HK-2 (cell line): ENCODE results near the gene KIF12.

Source experiments
- DNase-seq: peaks from one replicate; pipeline ENCODE4 v3.0.0-alpha.2; 2018; ENCODE audit not compliant: unreplicated experiment

KIF12 gene

DNA sequence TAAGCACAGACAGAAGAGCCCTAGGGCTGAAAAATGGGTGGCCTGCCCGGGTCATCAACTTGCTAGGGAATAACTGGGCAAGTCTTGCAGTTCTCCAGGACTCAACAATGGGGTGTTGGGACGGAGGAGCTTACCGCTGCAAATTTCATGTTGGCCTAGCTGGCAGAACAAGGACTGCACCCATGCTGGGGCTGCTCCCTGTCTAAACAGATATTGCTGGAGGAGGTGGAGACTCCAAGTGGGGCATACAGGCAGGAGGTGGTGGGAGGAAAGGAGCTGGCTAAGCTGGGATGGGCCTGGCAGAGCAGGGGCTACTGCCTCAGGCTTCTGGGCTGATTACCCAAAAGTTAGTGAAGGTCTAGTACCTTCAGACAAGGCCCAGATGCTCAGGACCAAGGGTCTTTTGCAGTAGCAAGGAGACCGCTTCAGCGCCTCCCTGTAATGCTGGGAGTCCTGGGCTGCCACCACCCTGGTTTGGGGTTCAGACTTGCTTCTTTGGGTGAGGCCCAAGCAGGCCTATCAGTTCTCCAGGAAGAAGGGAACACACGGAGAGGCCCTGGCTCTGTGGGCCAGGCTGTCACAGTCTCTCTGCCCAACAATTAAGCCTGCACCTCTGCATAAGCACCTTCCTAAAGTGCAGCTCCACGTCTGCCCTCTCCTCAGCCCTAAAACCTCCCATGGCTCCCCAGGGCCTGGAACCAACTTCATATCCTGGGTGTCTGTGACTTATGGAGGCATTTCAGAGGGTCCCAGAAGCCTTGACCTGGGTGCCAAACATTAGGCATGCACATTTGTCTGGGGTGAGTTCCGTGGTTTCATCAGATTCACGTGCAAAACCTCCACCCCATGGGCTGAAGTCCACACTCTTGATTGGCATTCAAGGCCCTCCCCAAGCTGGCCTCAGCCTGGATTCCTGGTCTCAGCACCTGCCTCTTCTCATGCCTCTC lies 24.2 kb upstream of the KIF12 start:
- no peak for DNase-seq

DNA sequence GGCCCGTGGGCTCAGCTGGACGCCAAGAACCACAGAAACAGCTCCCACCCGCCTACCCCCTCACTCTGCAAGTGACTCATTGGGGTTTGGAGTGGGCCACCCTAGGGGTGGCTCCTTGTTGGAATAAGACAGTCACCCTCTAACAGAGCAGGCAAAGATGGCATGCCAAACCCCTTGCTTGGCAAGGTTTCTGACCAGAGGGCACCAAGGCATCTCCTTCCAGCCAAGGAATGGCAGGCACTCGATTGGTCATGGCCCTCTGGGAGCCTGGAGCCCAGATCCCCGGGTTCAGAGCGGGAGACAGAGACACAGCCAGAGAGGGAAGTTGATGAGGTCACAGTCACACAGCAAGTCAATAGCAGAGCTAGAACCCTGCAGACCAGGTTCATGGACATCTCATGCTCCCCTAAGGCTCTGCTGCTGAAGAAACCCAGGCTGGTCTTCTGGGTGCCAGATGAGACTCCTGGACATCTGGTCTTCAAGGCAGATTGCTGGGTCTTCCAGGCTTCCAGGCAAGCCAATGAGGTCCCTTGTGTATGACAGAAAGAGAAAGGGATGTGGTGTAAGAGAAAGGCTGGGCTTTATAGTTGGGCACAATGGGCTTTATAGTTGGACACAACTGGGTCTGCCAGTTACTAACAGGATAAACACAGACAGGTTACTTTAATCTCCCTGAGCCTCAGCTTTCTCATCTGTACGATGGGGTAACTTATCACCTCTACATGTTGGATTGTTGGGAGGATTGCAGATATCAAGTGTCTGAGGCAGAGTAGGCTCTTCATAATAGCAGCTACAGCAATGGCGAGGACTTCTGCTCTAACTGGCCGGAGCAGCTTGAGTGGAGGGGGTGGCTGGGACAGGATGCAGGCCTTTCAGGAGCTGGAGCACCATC lies 23.3 kb upstream of the KIF12 start:
- DNase-seq = no peak

DNA sequence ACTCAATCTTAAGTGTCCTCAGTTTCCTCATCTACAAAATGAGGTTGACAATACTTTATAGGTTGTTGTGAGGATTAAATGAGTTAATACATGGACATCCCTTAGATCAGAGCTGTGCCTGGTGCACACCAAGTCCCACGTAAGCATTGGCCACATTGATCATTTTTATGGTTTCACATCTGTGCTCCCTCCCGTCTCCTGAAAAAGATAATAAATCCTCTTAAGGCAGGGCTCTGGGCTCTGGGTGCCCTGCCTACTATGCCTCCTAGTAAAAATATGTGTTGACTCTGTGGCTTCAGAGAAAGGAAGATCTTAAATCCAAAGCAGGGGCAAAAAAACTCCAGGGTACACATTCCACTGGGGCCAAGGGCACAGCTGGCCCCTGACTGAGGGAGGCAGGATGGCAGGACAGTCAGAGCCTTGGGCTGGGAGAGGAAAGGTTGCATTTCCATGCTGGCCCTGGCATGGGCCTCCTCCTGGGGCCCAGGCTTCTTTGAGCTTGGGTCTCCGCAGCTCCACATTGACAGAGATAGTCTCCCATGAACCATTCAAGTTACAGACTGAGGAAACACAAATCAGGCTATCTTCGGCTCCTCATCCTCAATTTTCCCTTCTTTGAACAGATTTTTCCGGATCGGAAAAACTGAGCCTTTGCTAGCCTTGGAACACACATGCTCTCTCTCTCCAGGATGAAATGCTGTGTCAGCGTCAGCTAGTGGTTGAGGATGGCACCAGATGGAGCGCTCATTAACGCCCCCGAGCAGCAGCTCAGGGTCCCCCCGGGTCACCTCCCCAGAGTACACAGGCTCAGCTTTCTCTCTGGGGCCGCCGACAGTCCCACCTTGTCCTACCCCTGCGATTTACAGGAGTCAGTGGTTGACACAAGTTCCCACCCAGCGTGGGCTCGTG lies 22.4 kb upstream of the KIF12 start:
- no peak for DNase-seq

DNA sequence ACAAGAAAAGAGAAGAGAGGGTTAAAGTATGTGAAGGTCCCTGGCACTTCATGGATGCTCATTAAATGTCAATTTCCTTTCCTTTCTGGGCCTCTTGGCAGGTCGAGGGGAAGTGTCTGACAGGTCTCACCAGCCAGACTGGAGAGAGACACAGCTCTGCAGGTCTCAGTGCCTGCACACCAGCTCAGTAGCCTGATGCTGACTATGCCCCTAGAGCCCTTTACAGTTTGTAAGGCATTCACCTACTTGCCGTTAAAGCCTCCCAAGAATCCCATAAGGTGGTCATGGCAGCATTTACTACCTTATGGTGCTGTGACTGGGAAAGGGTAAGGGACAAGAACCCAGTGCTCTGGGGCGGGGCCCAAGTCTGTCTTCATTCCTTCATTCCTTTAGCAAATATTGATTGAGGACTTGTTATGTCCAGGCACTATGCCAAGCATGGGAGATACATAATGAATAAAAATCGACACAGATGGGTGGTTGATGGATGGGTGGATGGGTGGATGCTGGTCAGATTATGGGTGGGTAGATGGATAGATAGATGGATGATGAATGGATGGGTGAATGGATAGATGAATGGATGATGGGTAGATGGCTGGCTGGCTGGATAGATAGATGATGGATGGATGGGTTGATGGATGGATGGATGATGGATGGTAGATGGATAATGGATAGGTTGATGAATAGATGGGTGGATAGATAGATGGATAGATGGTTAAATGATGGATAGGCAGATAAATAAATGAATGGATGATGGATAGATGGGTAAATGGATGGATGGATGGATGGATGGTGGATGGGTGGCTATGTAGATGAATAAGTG lies 21.3 kb upstream of the KIF12 start:
- no peak for DNase-seq

DNA sequence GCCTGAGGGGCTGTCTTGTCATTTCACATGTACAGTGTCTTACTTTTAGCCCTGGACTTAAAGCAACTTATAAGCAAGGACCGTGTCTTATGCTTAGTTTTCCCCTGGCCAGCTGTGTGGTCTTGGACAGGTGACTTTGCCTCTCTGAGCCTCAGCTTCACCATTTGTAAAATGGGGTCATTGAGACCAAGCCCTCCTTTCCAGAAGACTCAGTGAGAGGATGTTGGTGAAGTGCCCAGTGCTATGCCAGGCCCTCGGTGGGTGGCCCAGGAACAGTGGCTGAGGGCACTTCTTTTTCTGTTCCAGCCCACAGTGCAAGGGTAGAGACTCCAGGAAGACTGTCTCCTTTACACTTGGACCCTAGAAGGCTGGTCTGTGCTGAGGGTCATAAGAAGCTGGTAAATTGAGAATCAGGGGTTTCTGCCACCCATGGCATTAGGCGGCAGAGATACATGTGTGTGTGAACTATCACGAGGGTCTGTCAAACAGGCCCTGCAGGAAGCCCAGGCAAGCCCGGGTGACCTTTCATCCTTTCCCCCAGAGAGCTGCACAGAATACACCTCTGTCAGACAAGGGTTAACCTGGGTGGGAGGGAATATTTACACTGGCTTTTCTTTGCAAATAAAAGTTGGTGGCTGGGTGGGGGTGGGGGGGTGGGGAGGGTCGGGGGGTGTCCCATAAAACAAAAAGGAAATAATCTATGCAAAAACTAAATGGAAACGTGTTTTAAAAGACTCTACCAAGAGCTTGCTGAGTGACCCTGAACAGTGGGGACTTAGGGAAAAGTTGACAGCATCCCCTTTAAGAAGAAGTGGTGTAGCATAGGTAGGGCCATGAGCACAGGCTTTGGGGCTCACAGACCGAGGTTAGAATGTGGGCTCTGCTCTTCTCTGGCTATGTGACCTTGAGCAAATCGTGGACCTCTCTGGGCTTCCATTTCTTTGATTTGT lies 20.4 kb upstream of the KIF12 start:
- no peak for DNase-seq

DNA sequence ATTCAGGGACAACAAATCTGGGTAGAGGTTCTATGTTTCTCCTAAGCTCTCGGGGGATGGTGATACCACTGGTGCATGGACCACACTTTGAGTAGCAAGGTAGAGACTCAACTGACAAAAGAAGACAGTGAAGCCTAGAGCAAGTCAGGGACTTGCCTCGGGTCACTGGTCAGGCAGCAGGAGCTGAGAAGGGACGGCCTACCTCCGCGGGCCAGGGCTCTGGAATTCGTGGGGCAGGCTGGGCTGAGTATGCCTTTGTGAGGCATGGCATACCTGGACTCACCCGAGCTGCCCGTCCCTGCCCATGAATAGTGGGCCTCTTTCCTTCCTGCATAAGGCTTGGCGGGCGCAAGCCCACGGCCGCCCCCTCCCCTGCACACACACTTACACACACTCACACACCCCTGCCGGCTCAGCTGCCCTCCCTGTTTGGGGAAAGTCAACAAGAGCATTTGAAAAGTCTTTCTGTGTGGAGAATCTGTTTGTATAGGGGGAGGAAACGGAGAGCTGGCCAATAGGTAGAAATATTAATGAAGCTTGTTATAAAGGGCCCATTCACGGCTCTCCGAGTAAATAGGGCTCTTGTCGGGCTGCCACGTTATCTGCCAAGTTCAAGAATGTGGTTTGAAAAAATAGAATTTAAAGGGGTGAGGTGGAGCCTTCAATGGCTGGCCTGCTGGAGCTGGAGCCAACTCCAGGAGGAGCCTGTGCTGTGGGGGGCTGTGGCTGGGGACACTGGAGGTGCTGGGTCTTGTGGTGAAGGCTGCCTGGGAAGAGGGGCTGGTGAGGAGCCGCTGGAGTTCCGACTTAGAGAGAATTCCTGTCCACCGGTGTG lies 19.1 kb upstream of the KIF12 start:
- no peak for DNase-seq

DNA sequence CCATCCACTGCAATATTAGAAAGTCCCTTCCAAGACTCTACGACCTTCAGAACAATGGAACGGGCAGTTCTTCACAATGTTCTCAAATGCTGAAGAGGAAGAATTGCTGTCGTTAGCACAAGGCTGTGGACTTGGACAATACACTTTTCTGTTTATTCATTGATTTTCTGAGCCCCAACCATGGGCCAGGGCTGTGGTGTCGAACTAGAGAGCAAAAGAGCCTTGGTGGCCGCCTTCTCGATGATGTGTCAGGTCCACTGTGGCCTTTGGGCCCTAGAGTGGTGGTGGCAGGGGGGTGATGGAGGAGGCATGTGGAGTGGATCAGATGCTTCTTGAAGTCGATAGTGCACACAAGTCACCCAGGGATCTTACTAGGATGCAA lies 18.5 kb upstream of the KIF12 start:
- DNase-seq = no peak

DNA sequence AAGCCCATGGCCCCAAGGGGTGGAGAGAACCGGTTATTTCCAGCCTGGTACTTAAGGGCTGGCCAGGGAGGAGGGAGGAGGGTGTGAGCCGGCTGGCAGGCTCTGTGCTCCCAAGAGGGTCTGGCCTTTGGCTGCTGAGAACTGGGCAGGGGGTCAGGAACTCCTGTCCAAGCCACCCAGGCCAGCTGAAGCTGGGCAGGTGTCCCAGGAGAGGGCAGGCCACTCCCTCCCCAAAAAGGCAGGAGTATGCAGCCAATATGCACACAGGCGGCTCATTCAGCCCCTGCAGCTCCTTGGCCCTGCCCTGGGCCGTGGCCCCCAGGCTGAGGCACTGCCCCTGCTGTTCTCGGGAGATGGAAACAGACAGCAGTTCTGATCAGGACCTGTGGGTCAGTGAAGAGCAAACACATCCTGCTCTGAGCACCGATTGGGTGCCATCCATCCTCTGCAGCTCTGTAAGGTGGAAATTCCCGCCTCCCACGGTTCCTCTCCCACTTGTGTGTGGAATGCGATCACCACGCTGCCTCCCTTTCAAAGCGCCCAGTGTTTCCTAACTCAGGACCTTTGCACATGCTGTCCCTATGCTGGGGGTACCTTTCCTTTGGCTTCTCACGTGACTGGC lies 17.1 kb upstream of the KIF12 start:
- no peak for DNase-seq

DNA sequence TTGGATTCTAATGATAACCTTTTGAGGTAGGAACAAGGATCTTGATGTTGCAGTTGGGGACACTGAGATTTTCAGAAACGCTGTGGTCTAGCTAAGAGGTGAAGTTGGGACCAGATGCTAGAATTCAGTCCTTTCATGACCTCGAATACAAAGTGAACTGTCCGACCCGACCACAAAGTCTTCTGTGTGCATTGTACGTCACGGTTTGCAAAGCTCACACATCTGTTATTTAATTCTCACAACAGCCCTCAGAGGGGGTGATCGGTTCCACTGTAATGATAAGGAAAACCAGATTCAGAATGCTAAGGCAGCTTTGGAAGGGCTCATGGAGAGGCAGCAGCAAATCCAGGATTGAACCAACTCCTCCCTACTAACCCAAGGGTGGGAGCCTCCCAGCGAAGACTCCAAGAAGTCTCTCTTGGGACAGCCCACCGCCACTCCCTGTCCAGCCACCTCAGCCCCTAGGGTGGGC lies 16.6 kb upstream of the KIF12 start:
- no peak for DNase-seq

DNA sequence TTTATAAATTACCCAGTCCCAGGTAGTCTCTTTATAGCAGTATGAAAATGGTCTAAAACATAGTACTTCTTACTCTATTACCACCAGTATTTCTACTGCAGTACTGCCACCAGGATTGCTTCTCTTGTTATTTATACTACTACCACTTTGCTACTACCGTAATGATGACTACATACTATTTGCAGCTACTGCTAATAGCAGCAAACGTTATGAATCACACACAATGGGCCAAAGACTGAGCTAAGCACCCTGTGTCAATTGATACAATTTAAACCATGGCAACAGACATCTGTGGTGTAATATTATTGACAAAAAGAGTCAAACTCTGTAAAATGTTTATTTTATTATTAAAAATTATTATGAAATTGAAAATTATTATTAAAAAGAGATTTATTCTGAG lies 15.3 kb upstream of the KIF12 start:
- DNase-seq = no peak

DNA sequence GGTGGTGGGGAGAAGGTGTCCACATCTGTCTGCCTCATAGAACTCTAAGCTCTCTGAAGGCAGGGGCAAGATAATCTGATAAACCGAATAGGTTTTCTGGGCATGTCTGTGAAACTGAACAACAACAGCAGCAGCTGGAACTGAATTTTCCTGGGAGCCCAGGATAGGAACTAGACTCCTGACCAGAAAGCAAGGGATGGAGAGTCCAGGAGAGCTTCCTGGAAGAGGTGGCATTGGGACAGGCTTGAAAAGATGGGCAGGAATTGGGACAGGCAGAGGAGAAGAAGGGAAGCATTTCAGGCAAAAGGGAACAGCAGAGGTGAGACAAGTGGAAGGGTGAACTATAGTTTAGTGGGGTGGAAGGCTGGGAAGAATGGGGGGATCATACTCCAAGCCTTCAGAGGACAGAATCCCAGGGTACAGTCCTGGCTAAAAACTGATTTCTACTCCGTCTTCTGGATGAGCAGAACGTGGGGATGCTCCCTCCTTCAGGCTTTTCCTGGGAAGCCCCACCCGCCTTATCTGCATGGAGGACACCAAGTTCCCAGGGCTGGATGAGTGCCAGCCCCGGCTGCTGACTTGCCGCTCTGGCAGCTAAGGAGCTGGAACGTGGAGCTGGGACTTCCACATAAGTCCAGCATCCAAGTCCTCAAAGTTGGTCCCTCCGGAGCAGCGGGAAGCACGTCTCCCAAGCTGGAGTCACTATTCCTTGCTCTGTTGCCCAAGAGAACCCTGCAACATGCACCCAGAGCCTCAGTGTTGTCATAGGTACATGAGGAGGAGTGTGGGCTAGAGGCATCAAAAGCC lies 13.9 kb upstream of the KIF12 start:
- no peak for DNase-seq

DNA sequence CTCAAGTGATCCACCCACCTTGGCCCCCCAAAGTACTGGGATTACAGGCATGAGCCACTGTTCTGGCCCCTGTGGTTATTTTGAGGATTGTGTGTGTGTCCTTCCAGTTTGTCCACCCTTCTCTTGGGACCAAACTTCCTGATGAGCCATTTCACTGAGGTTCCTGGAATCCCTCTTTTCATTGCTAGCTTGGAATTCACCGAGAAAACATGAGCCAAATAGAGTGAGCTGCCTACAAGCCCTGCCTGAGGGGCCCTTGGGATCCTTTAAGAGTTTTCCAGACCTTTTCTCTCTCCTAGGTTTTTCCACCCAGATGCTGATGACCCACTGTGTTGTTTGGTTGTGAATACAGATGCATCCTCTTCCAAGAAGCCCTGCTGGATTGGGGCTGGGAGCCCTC lies 13.2 kb upstream of the KIF12 start:
- DNase-seq = no peak

DNA sequence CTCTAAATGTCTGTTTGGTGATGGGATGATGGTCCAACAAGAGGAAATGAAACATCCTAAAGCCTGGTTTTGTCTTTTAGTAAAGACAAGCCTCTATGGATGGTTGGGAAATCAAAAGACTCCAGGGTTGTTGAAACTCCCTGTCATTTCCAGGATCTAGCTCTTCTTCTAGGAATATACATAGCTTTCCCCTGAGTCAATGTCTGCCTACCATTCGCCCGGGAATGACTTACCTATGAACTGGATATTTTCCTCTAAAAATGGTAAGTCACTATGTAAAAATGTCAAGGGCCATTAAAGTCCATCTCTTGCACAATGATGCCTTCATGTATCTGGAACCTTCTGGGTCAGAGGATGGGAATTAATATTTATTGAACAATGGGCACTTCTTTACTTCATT lies 11.1 kb upstream of the KIF12 start:
- DNase-seq = no peak

DNA sequence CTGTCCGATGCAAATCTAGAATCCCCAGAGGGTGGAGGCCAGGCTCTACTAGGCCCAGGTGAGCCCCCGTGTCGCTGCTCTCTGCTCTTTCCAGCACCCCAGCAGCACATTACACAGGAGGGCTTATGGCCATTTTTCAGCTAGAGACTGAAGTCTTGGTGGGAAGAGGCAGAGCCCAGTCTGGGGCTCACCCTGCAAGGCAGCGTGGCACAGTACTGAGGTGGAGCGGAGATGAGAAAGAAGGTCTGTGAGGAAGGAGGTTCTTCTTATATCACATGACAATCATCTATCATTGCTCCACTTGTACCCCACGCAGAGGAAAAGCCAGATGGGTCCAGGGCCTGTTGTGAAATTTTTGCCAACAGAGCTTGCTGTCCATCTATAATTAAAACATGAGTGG lies 10.0 kb upstream of the KIF12 start:
- DNase-seq = no peak

DNA sequence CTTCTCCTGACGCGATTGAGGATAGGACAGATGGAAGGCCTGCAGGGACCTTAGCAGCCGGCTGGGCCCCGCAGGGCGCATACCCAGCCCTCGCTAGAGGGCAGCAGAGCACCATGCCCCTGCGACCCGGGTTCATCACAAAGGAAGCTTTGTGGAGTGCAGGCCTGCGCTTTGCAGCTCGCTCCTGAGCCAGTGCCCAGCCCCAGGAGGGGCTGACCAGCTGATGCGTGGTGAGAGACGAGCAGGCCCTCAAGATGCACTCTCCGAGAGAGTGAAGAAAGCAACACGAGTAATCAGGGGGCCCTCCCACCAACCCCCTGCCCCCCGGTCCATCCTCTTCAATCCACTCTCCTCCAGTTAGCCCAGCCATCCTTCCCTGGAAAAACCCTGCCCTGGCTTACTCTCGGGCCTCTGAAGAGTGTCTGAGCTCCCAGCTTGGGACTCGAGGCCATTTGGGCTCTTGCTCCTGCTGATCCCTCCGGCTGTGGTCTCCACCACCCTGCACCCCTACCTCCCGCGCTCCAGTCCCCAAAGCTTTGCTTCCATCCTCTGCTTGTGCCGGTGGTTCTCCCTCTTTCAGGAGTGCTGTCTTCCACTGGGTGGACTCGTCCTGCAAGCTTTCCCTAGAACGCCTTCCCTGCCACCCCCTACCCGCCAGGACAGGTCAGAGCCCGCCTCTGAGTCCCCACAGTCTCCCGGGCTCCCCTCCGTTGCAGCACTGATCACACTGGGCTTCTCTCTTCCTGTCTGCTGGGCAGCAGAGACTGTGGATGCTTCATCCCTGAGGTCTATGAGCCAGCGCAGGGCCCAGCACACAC lies 9.1 kb upstream of the KIF12 start:
- DNase-seq = peak; percentile 85

DNA sequence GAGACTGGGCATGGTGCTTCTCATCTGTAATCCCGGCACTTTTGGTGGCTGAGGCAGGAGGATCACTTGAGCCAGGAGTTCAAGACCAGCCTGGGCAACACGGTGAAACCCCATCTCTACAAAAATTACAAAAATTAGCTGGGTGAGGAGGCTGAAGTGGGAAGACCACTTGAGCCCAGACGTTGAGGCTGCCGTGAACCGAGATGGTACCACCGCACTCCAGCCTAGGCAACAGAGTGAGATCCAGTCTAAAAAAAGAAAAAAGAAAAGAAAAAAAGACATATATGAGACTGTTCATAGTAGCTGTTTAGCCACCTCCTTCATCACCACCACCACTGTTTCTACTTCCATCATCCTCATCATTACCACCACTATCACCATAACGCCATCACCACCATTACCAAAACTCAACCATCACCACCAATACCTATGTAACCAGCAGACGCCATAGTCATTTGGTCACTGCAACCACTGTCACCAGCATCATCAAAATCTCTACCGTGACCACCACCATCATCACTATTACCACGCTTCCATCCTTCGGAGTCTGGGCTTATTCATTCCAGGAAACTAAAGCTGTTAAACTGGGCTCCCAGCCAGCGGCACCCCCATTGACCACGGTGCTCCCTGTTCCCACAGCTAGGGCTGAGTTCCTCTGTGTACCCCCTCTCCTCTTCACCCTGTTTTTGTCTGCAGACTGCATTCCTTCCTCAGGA lies 8.4 kb upstream of the KIF12 start:
- DNase-seq = no peak
